ENCODE results near the gene DBF4B. TPM values are rescaled to one million over a fixed set of nuclear protein-coding genes. Genes with fewer than 3 reads are reported as not detected.

The DBF4B gene
- total RNA-seq, 1 experiment from 2014 or later, result 26.1 TPM

DNA sequence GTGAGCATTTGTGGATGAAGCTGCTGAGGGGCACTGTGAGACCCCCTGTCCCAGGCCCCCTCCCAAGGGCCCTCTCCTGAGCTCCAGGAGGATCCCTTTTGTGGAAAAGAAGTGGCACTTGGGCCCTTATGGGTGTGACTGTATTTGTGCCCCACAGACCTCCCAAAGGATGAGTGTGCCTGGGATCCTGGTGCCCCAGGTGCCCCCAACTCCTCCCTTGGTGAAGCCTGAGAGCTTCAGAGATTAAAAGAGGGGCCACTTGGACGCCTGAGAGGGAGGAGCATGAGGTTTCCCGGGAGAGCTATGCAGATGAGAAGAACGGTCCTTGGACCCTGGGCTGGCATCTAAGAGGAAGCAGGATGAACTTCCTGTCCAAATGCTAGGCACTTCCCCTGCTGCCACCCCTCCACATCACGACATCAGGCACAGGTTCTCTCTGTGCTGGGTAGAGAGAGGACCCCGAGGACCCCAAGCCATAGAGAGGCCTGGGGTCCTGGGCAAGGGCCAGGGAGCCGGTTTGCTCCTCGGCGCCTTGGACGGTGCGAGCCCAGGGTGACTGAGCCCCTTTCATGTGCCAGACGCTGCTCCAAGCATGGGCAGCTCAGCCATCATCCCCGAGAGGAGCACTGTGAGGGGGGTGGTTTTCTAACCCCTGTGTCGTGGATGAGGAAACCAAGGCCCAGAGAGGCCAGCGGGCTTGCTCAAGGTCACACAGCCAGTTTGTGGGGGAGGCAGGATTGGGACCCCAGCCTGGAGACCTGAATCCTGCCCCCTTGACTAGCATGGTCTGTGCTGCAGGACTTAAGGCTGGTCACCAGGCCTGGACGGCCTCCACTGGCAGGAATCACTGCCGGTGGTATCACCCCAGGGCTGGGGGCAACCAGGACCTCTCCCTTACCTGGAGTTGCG is 44.7 kb downstream of the DBF4B start:
- H3K9ac ChIP-seq (ENCODE audit: low read length), result no peak overlapping the region
- H3K4me1 ChIP-seq (ENCODE audit: control insufficient read depth in 1 of 2, insufficient read depth in 2 of 2, low read length in 2 of 2), result no peaks in the 10 kb centered on the region
- no TSS peak for BruUV-seq (replicated peaks)
- H3K36me3 ChIP-seq (ENCODE audit: control insufficient read depth in 1 of 2, insufficient read depth in 2 of 2, low read length in 2 of 2), result peaks cover 0 to 4% of the 10 kb centered on the region in 2 experiments; a peak in 2 of 4 replicates
- no peaks in the 10 kb centered on the region for H3K27me3 ChIP-seq (ENCODE audit: insufficient read depth, low read length)
- no peak for TF ChIP-seq EZH2 (IDR thresholded peaks at IDR 0.05)
- TF ChIP-seq RAD21 (IDR thresholded peaks at IDR 0.05; ENCODE audit: low read depth), result no peak
- TF ChIP-seq, protein P1, sequence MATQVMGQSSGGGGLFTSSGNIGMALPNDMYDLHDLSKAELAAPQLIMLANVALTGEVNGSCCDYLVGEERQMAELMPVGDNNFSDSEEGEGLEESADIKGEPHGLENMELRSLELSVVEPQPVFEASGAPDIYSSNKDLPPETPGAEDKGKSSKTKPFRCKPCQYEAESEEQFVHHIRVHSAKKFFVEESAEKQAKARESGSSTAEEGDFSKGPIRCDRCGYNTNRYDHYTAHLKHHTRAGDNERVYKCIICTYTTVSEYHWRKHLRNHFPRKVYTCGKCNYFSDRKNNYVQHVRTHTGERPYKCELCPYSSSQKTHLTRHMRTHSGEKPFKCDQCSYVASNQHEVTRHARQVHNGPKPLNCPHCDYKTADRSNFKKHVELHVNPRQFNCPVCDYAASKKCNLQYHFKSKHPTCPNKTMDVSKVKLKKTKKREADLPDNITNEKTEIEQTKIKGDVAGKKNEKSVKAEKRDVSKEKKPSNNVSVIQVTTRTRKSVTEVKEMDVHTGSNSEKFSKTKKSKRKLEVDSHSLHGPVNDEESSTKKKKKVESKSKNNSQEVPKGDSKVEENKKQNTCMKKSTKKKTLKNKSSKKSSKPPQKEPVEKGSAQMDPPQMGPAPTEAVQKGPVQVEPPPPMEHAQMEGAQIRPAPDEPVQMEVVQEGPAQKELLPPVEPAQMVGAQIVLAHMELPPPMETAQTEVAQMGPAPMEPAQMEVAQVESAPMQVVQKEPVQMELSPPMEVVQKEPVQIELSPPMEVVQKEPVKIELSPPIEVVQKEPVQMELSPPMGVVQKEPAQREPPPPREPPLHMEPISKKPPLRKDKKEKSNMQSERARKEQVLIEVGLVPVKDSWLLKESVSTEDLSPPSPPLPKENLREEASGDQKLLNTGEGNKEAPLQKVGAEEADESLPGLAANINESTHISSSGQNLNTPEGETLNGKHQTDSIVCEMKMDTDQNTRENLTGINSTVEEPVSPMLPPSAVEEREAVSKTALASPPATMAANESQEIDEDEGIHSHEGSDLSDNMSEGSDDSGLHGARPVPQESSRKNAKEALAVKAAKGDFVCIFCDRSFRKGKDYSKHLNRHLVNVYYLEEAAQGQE (IDR thresholded peaks at IDR 0.05; ENCODE audit: low read depth), result no peak
- TF ChIP-seq ELF1 (IDR thresholded peaks at IDR 0.05; ENCODE audit: borderline replicate concordance, low read depth), result no peak
- TF ChIP-seq ZBTB33 (IDR thresholded peaks at IDR 0.05; ENCODE audit: extremely low read depth, insufficient replicate concordance, low read length), result no peak
- TF ChIP-seq EGR1 (IDR thresholded peaks at IDR 0.05; ENCODE audit: low read depth), result no peak
- TF ChIP-seq FOSL1 (IDR thresholded peaks at IDR 0.05; ENCODE audit: low read depth), result no peak
- no peak for TF ChIP-seq CEBPB (IDR thresholded peaks at IDR 0.05; ENCODE audit: low read depth)
- CTCF ChIA-PET, result no interaction called here
- H3K79me2 ChIP-seq (ENCODE audit: insufficient read depth, low read length), result no peaks in the 10 kb centered on the region
- ATAC-seq, result no peak
- H3K4me3 ChIP-seq (replicated peaks in 1 of 2; ENCODE audit: low read depth in 1 of 2, low read length in 2 of 2), result no peak overlapping the region
- no peak overlapping the region for H3K27ac ChIP-seq (ENCODE audit: low read depth, low read length)
- H3K9me3 ChIP-seq (ENCODE audit: control insufficient read depth in 1 of 2, insufficient read depth in 1 of 2, low read depth in 1 of 2, low read length in 2 of 2), result no peaks in the 10 kb centered on the region
- no peak overlapping the region for H3K4me2 ChIP-seq (ENCODE audit: low read length)
- H3K9me2 ChIP-seq (ENCODE audit: insufficient read depth), result no peaks in the 10 kb centered on the region
- intact Hi-C loops (cut with micrococcal nuclease), result no loop called here
- POLR2A ChIA-PET, result interaction anchor here (1.0 kb wide), 1 partner anchor 10 kb away, joined by 3 read pairs; no protein-coding TSS in a partner anchor
- no peak overlapping the region for H2AFZ ChIP-seq (ENCODE audit: low read depth, low read length, poor library complexity, severe bottlenecking)
- RAD21 ChIA-PET (ENCODE audit: low non-redundant PET in 1 of 2, low total read pairs in 2 of 2, uncharacterized antibody in 2 of 2, unreplicated experiment in 2 of 2), result no interaction called here
- no peak for DNase-seq (ENCODE audit: low read depth, low spot score)
- H4K20me1 ChIP-seq (ENCODE audit: insufficient read depth), result no peaks in the 10 kb centered on the region
